DOHH2 (cell line): ENCODE data around the gene ITGA1.

Experiments
- H3F3A ChIP-seq: fragments of 200-600 bp; sonication (generic), shearing (Covaris generic); 2 replicates; pipeline ENCODE4 v1.6.0; 2016; ENCODE audit warnings: antibody characterized with exemption, mild to moderate bottlenecking; ENCODE audit not compliant: control insufficient read depth, insufficient read depth
- H3K27ac ChIP-seq: fragments of 200-600 bp; sonication (generic); 2 replicates; pipeline ENCODE4 v1.5.1; 2014; ENCODE audit warnings: low read depth, mild to moderate bottlenecking, low read length, moderate library complexity
- H3K27me3 ChIP-seq: fragments of 200-600 bp; sonication (generic); 2 replicates; pipeline ENCODE4 v1.6.1; 2014; ENCODE audit warnings: mild to moderate bottlenecking, low read length, mixed read lengths; ENCODE audit not compliant: control insufficient read depth
- H3K36me3 ChIP-seq: fragments of 200-600 bp; sonication (generic); 2 replicates; pipeline ENCODE4 v1.6.1; 2014; ENCODE audit warnings: mild to moderate bottlenecking, low read length, moderate library complexity, mixed read lengths; ENCODE audit not compliant: control insufficient read depth
- H3K4me1 ChIP-seq: fragments of 200-600 bp; sonication (generic); 2 replicates; pipeline ENCODE4 v1.6.1; 2014; ENCODE audit warnings: mild to moderate bottlenecking, low read length, mixed read lengths; ENCODE audit not compliant: control insufficient read depth
- H3K4me2 ChIP-seq: fragments of 200-600 bp; sonication (generic); 2 replicates; pipeline ENCODE4 v1.6.0; 2014; ENCODE audit warnings: mild to moderate bottlenecking, low read length, moderate library complexity
- H3K4me3 ChIP-seq: fragments of 200-600 bp; sonication (generic); 2 replicates; pipeline ENCODE4 v1.5.1; 2014; ENCODE audit warnings: mild to moderate bottlenecking, low read length, mixed read lengths
- H3K79me2 ChIP-seq: fragments of 200-600 bp; sonication (generic); 2 replicates; pipeline ENCODE4 v1.6.1; 2014; ENCODE audit warnings: mild to moderate bottlenecking, low read length, mixed read lengths; ENCODE audit not compliant: control insufficient read depth
- H3K9me2 ChIP-seq: fragments of 200-600 bp; sonication (generic); replicated peaks from 2 replicates; pipeline ENCODE4 v1.6.1; 2014; ENCODE audit warnings: mild to moderate bottlenecking, low read length, mixed read lengths; ENCODE audit not compliant: control insufficient read depth
- H3K9me3 ChIP-seq: fragments of 200-600 bp; sonication (generic); 2 replicates; pipeline ENCODE4 v1.6.1; 2014; ENCODE audit warnings: antibody characterized with exemption, low read length, mixed read lengths; ENCODE audit not compliant: control insufficient read depth, insufficient read depth
- H4K20me1 ChIP-seq: fragments of 200-600 bp; sonication (generic); 2 replicates; pipeline ENCODE4 v1.6.0; 2014; ENCODE audit warnings: low read depth, mild to moderate bottlenecking, antibody characterized with exemption, low read length, moderate library complexity; ENCODE audit not compliant: control insufficient read depth, insufficient read depth
- CTCF ChIP-seq: fragments of 200-600 bp; sonication (generic); IDR thresholded peaks from one replicate; pipeline ENCODE4 v1.5.1; 2014; ENCODE audit warnings: antibody characterized with exemption, mild to moderate bottlenecking, low read depth, low read length; ENCODE audit not compliant: poor library complexity, severe bottlenecking
- EZH2phosphoT487 ChIP-seq: fragments of 200-600 bp; sonication (generic); IDR thresholded peaks from 2 replicates; pipeline ENCODE4 v1.6.1; 2017; ENCODE audit warnings: borderline replicate concordance, mild to moderate bottlenecking, antibody characterized with exemption, low read length, moderate library complexity, mixed read lengths

Gene ITGA1

GRCh38 chr5:52886206-52886605, 98.5 kb downstream of the ITGA1 start:
- Histone ChIP-seq H3K4me2 (no peak overlapping the region), H3K27ac (no peak overlapping the region), H3K9me3 (no peaks in the 10 kb centered on the region), H3K79me2 (no peaks in the 10 kb centered on the region), H3K27me3 (no peaks in the 10 kb centered on the region), H3K36me3 (no peaks in the 10 kb centered on the region), H4K20me1 (no peaks in the 10 kb centered on the region), H3K4me1 (no peaks in the 10 kb centered on the region), H3K9me2 (no peaks in the 10 kb centered on the region), H3K4me3 (no peak overlapping the region), H3F3A (no peaks in the 10 kb centered on the region)
- TF ChIP-seq CTCF (no peak), EZH2phosphoT487 (no peak)

GRCh38 chr5:52887066-52887465, 99.3 kb downstream of the ITGA1 start:
- Histone ChIP-seq H3K27ac (no peak overlapping the region), H4K20me1 (no peaks in the 10 kb centered on the region), H3K36me3 (no peaks in the 10 kb centered on the region), H3K4me1 (no peaks in the 10 kb centered on the region), H3K79me2 (no peaks in the 10 kb centered on the region), H3F3A (no peaks in the 10 kb centered on the region), H3K4me3 (no peak overlapping the region), H3K9me3 (no peaks in the 10 kb centered on the region), H3K9me2 (no peaks in the 10 kb centered on the region), H3K27me3 (no peaks in the 10 kb centered on the region), H3K4me2 (no peak overlapping the region)
- TF ChIP-seq CTCF (no peak), EZH2phosphoT487 (no peak)

- Histone ChIP-seq H3K36me3 (no peaks in the 10 kb centered on the region), H3K9me3 (no peaks in the 10 kb centered on the region), H3K79me2 (no peaks in the 10 kb centered on the region), H3K4me1 (no peaks in the 10 kb centered on the region), H3F3A (no peaks in the 10 kb centered on the region), H3K4me2 (no peak overlapping the region), H3K4me3 (no peak overlapping the region), H3K27me3 (no peaks in the 10 kb centered on the region), H3K9me2 (no peaks in the 10 kb centered on the region), H4K20me1 (no peaks in the 10 kb centered on the region), H3K27ac (no peak overlapping the region)
- no peak for TF ChIP-seq CTCF
- TF ChIP-seq EZH2phosphoT487: no peak
Measured at GRCh38 chr5:52888363-52888762, 100.6 kb downstream of the ITGA1 start.
